GM12874 (cell line): ENCODE measurements around the gene LSM14B.

ENCODE experiments used
- CTCF ChIP-seq: IDR thresholded peaks from 2 replicates; pipeline ENCODE4 v1.5.1; 2011; ENCODE audit warnings: low read depth, mild to moderate bottlenecking, control low read depth, low read length, moderate library complexity; ENCODE audit not compliant: insufficient read depth

Gene LSM14B

GRCh38 chr20:62159052-62159451 lies 36.8 kb downstream of the LSM14B start:
- no peak for TF ChIP-seq CTCF

GRCh38 chr20:62159839-62160238 lies 37.6 kb downstream of the LSM14B start:
- no peak for TF ChIP-seq CTCF

- TF ChIP-seq CTCF, result no peak
Measured at GRCh38 chr20:62160253-62160652, 38.0 kb downstream of the LSM14B start.

- TF ChIP-seq CTCF, result no peak
Measured at GRCh38 chr20:62160876-62161275, 38.6 kb downstream of the LSM14B start.

- TF ChIP-seq CTCF, result no peak
Measured at GRCh38 chr20:62161347-62161746, 39.1 kb downstream of the LSM14B start.

- TF ChIP-seq CTCF, result no peak
Measured at GRCh38 chr20:62162765-62163484, 40.6 kb downstream of the LSM14B start.

GRCh38 chr20:62163485-62163865 lies 41.2 kb downstream of the LSM14B start:
- TF ChIP-seq CTCF, result no peak
